ENCODE results near the gene AGR2. TPM values are rescaled to one million over a fixed set of nuclear protein-coding genes. Genes with fewer than 3 reads are reported as not detected.

The AGR2 gene
- polyA plus RNA-seq, 1 donor, result 6.5 TPM

- no peak for DNase-seq
These were observed 7.9 kb upstream of the AGR2 start for GRCh38 chr7:16812542-16813231.

- no peak for DNase-seq
These were observed 6.8 kb upstream of the AGR2 start for GRCh38 chr7:16811551-16811950.

DNA sequence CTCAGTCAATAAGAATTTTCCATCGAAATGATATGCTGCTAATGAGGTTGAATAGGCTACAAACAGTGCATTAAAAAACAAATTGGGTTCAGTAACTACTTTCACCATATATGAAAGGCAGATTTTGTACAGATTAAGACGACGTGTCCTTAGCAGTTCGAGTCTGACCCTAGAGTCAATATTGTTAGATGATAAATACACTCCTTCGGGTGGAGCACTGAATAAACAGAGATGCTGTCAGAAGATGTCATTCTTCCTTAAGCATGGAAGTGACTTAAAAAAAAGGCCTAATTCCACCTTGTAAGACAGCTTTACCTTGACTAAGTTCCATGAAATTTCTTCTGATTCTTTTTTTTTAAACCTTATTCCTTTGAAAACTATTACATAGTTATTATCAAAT, 5.8 kb upstream of the AGR2 start:
- DNase-seq, result no peak

GRCh38 chr7:16810112-16810511, 5.3 kb upstream of the AGR2 start:
- no peak for DNase-seq

GRCh38 chr7:16805441-16805840, 642 bp upstream of the AGR2 start:
- no peak for DNase-seq

DNA sequence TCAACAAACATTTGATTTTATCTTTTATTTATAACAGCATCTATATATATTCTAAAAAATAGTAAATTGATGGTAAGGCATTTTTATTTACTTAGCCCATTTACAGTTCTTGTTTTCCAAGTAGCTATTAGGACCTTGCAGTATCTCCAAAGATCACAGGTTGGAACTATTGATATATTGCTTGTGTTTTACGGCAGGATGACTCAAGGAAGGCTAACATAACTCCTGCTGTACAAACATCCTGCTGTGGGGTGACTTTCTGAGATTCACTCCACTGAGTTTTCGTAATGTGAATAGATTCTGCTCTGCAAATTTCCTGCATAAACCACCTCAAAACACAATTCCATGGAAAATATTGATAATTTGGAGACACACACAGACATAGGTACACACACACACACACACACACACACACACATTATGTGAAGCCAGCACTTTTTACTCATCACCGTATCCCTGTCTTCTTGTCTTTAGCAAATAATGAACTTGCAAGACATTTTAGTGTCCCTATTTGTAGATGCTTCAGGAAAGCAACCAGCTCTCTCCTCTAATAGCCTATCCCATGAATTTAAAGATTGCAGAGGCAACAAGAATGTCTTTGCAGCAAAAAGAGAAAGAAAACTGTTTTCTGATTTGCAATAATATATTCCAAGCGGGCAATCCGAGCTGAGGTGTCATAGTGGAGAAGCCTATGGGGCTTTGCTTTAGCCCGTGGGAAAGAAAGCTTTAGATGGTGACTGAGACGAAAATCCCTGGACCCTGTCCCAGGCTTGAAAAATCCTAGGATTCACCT, 722 bp downstream of the AGR2 start:
- no peak for DNase-seq

DNA sequence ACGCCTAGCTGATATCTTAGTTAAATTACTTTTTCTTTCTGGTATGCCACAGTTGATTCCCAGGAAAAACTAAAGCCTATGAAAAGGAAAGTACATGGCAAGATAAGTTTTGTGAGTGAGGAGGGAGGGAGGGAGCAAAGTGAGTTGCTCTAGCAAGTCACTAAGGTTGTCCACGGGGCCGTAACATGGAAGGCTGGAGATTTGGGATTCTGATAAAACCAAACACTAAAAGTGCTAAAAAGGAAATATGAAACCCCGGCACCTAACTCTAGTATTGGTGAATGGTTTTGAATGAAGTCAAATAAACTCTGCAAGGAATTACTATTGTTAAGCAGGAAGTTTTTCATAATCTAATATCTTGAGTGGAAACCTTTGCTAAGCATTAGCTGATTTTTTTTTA, 1.7 kb downstream of the AGR2 start:
- no peak for DNase-seq

- no peak for DNase-seq
These were observed 3.2 kb downstream of the AGR2 start for GRCh38 chr7:16801579-16801978.

DNA sequence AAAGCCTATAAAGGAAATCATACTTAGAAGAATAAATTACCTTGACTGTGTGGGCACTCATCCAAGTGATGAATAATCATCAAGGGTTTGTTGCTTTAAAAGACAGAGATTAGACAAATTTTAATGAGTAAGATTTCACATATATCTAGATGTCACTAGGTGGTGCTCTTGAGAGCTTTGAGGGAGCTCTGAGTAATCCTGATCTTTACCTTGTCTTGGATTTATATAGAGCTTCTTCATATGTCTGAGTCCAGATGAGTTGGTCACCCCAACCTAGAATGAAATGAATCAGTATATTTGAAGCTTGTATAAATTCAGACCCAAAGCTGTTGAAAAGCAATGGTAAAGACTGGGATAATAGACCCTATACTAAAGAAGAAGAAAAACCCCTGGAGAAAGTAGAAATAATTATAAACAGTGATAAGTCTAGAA, 3.7 kb downstream of the AGR2 start:
- no peak for DNase-seq

GRCh38 chr7:16795624-16796023, 9.2 kb downstream of the AGR2 start:
- no peak for DNase-seq

DNA sequence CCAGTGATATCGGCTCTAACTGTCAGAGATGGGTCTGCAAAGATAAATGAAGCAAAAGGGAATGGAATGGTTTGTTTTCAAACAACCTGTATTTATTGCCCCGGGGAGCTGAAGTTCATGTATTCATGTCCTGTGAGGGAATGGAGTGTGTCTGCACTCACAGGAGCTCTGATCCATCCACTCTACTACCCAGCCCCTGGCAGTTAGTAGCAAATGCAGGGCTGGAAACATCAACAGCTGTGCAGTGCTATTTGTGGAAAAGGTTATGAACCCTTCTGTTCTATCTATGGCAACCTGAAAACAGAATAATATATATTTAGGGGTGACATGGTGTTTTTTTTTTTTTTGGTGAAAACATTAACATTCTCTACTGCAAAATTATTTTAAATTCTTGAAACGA, 9.8 kb downstream of the AGR2 start:
- no peak for DNase-seq

DNA sequence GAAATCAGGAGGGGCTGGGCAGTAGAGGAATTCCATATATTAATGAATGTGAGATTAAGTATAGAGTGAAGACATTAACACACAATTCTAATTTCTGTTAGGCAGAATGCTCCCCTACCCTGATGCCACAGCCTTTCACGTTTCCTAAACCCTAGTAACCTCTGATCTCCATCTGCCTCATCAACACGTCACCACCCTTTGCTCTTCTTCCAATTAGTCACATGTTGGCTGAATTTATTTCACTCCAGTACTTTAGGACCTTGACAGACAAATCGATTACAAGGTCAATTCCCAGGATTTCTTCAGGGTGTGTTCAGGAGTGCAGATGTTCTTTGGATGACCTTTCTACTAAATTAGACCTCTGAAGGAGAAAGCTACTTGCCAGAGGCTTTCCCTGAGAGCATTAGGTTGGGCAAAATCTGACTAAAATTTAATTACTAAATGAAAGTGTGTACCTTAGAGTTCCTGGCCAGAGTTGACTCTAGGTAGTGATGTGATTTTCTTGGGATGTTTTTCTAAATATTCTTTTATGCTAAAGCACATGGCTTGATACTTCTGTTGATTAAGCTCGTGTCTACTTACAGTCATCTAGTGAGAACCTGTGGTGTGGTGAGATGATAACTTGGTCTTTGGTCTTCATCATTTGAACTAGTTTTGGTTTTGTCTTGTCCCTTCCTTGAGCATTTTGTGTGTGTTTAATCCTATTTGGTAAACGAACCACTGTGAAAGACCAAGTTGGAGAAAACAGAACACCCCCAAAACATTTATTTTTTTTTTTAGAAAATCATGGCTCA, 12.7 kb downstream of the AGR2 start:
- no peak for DNase-seq

GRCh38 chr7:16791071-16791470, 13.7 kb downstream of the AGR2 start:
- no peak for DNase-seq

DNA sequence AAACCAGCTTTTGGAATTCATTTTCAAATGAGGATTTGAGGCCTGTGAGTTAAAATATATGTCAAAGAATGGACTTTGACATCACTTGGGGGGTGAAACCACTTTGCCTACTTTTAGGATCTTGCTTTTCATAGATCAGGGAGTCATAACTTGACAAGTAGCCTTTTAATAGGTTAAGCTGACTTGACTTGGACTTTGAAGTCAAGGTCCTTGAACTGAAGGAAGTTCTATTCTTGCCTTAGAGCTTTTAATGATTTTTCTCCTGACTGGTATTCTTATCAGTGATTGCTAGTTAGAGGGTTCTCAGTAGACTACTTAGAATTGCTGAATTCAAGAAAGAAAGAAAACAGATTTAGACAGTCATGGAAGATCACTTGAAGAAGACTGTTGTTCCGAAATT, 17.7 kb downstream of the AGR2 start:
- DNase-seq, result no peak

DNA sequence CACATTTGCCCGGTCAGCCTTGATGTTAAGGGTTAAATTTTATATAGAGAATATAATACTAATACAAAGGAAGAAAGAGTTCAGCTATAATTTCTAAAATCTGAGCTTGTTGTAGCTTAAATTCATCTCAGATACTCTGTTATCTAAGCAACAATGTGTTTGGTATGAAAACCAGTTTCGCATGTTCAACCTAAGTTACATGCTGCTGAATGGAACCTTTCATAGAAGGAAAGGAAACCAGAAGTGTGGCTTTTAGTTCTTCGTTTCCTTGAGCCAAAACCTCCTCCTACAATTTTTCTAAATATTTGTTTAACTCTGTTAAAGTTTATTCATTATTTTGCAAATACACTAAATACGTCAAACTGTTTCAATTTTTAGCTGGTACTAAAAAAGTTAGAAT, 18.5 kb downstream of the AGR2 start:
- DNase-seq, result no peak

DNA sequence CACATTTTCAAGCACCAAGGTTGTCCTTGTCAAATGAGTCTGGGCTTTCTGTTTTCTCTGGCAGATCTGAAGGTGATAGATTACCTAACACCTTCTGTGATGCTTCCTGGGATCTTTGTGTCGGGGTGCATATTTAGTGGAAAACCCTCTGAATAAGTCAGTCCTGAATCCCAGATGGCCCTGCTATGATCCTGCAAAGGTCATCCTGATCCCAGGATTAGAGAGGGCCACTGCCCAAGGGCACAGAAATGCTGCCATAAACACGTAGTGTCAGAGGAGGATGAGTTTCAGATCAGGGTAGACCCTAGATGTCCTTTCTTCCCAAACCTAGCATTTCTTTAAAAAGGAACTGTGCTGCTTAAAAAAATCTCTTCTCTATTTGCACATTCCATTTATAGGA, 19.0 kb downstream of the AGR2 start:
- no peak for DNase-seq

GRCh38 chr7:16785321-16785720, 19.5 kb downstream of the AGR2 start:
- no peak for DNase-seq

- no peak for DNase-seq
These were observed 24.2 kb downstream of the AGR2 start for GRCh38 chr7:16780596-16780995.

DNA sequence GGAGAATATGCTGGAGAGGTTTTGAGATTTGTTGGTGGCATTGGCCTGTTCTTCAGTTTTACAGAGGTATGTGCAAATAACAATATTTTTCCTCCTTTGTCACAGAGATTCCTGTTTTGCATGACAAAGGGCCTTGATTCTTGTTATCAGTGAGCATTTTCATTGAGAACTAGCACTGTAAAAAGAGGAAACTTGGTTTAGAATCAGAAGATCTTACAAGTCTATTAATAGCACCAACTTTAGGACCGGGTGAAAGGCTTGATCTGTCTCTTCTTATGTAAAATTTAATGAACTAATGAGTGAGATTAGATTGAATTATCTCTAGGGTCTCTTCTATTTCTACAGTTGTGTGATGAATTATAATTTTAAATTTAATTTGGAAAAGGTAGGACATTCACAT, 25.7 kb downstream of the AGR2 start:
- no peak for DNase-seq

DNA sequence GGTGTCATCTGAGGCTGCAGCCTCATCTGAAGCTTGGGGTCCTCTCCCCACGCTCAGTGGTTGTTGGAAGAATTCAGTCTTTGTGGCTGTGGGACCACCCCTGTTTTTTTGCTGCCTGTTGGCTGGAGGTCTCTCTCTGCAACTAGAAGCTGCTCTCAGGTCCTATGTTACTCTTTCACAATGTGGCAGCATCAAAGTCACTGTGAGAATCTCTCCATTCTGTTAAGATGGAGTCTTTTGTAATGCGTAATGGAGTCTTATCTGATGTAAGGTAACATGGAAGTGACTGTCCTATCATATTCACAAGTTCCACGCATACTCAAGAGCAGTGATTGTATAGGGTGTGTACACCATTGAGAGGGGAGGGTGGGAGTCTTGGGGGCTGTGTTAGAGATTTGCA, 26.3 kb downstream of the AGR2 start:
- no peak for DNase-seq

DNA sequence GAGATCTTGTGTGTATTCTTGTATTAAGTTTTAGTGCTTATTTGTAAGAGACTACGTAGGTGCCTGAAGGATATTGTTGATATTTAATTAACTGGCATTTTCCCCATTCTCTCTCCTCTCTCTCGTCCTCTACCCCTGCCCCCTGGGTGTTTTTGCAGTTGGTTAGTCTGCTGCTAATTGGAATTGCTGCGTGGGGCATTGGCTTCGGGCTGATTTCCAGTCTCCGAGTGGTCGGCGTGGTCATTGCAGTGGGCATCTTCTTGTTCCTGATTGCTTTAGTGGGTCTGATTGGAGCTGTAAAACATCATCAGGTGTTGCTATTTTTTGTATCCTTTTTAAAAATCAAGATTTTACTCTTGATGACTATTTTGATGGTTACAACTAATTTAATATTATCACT, 28.7 kb downstream of the AGR2 start:
- DNase-seq, result no peak

DNA sequence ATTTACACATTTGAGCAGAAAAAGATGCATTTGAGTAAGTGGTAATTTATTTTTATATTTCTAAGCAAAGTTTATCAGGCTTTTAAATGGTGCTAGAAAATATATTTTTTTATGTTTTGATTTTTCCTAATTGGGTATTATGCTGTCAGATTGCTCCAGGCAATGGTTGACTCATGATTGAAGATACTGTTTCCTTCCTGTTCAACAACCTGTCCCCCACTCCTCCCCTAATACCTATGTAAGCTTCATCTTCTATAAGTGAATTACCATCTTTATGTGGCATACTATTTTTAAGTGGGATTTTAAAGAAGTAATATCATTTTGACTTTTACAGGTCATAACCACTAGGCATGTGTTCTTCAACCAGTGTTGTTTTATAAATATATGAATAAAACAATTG, 29.8 kb downstream of the AGR2 start:
- DNase-seq, result no peak

GRCh38 chr7:16774294-16774693, 30.5 kb downstream of the AGR2 start:
- no peak for DNase-seq

- no peak for DNase-seq
These were observed 30.9 kb downstream of the AGR2 start for GRCh38 chr7:16773884-16774283.
